Ishikawa (cell line): ENCODE results near the gene HADHA.

Source experiments
- CEBPB ChIP-seq: IDR thresholded peaks from 2 replicates; pipeline ENCODE4 v1.6.1; 2012
- CREB1 ChIP-seq: IDR thresholded peaks from 2 replicates; pipeline ENCODE4 v1.6.1; 2012; ENCODE audit warnings: low read depth
- EGR1 ChIP-seq: IDR thresholded peaks from 2 replicates; pipeline ENCODE4 v1.6.1; 2012
- EP300 ChIP-seq: IDR thresholded peaks from 2 replicates; pipeline ENCODE4 v1.6.1; 2012; ENCODE audit warnings: borderline replicate concordance
- FOXM1 ChIP-seq: IDR thresholded peaks from 2 replicates; pipeline ENCODE4 v1.6.1; 2012; ENCODE audit warnings: low read depth, borderline replicate concordance
- NFIC ChIP-seq: IDR thresholded peaks from 2 replicates; pipeline ENCODE4 v1.6.1; 2012
- RAD21 ChIP-seq: IDR thresholded peaks from 2 replicates; pipeline ENCODE4 v1.6.1; 2012; ENCODE audit warnings: low read depth
- REST ChIP-seq: IDR thresholded peaks from 2 replicates; pipeline ENCODE4 v1.6.1; 2012; ENCODE audit warnings: low read depth, mild to moderate bottlenecking
- TAF1 ChIP-seq: IDR thresholded peaks from 2 replicates; pipeline ENCODE4 v1.6.1; 2012; ENCODE audit warnings: low read depth, mild to moderate bottlenecking
- TCF12 ChIP-seq: IDR thresholded peaks from 2 replicates; pipeline ENCODE4 v1.6.1; 2012; ENCODE audit warnings: low read depth
- TEAD4 ChIP-seq: IDR thresholded peaks from 2 replicates; pipeline ENCODE4 v1.6.1; 2012
- YY1 ChIP-seq: IDR thresholded peaks from 2 replicates; pipeline ENCODE4 v1.6.1; 2012; ENCODE audit warnings: low read depth
- ZBTB7A ChIP-seq: IDR thresholded peaks from 2 replicates; pipeline ENCODE4 v1.6.1; 2012; ENCODE audit warnings: low read depth
- TF ChIP-seq, protein P1 (sequence below): IDR thresholded peaks from 2 replicates; pipeline ENCODE4 v1.6.1; 2012
- TF ChIP-seq, protein P2 (sequence below): IDR thresholded peaks from 2 replicates; pipeline ENCODE4 v1.6.1; 2012

HADHA gene

GRCh38 chr2:26274058-26274613 lies 29.7 kb upstream of the HADHA start:
- TF ChIP-seq REST (no peak), YY1 (no peak), FOXM1 (peak; percentile 59; the same call in 1 of the 2 replicates), CREB1 (no peak), TAF1 (no peak), TEAD4 (peak; percentile 19; the same call in 1 of the 2 replicates), CEBPB (peak; percentile 98), NFIC (peak; percentile 89), ZBTB7A (no peak), RAD21 (no peak), EGR1 (no peak), EP300 (no peak), TCF12 (no peak)
- TF ChIP-seq, protein P1, sequence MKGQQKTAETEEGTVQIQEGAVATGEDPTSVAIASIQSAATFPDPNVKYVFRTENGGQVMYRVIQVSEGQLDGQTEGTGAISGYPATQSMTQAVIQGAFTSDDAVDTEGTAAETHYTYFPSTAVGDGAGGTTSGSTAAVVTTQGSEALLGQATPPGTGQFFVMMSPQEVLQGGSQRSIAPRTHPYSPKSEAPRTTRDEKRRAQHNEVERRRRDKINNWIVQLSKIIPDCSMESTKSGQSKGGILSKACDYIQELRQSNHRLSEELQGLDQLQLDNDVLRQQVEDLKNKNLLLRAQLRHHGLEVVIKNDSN = no peak
- TF ChIP-seq, protein P2, sequence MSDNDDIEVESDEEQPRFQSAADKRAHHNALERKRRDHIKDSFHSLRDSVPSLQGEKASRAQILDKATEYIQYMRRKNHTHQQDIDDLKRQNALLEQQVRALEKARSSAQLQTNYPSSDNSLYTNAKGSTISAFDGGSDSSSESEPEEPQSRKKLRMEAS = no peak

GRCh38 chr2:26273501-26273900 lies 29.1 kb upstream of the HADHA start:
- TF ChIP-seq YY1 (no peak), CREB1 (no peak), EGR1 (no peak), RAD21 (no peak), REST (no peak), NFIC (no peak), TAF1 (no peak), CEBPB (no peak), ZBTB7A (no peak), FOXM1 (no peak), EP300 (no peak), TCF12 (no peak), TEAD4 (no peak)
- TF ChIP-seq, protein P2 = no peak
- TF ChIP-seq, protein P1 = no peak

DNA sequence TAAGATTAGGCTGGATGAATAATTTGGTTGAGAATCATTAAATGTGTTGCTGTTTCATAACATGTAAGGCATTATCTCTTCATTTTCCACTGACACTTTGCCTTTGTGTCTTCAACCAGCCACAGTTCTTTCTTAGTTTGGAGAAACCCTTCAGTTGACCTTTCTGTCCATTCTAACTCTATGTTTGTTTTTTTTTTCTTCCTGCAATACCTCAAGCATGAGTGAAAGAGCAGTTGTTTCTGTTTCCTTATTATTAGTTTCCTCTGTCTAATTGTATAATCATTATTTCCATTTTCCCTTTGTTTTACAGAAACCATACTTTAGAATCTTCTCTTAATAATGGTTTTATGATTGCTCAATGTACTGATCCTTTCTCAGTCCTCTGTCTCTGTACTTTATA lies 25.9 kb upstream of the HADHA start:
- TF ChIP-seq CEBPB (no peak), TCF12 (no peak), EGR1 (no peak), NFIC (no peak), CREB1 (no peak), YY1 (no peak), TAF1 (no peak)
- TF ChIP-seq, protein P1 = no peak
- TF ChIP-seq, protein P2 = no peak

GRCh38 chr2:26269571-26270158 lies 25.2 kb upstream of the HADHA start:
- no peak for TF ChIP-seq EP300
- TF ChIP-seq YY1 = no peak
- no peak for TF ChIP-seq RAD21
- TF ChIP-seq EGR1 = no peak
- no peak for TF ChIP-seq REST
- no peak for TF ChIP-seq ZBTB7A
- TF ChIP-seq, protein P2 = no peak
- TF ChIP-seq FOXM1 = no peak
- no peak for TF ChIP-seq CEBPB
- no peak for TF ChIP-seq CREB1
- TF ChIP-seq NFIC = no peak
- no peak for TF ChIP-seq TCF12
- TF ChIP-seq TAF1 = no peak
- TF ChIP-seq, protein P1 = no peak
- TF ChIP-seq TEAD4 = no peak
